ENCODE data around the gene TRAK1. TPM values are rescaled to one million over a fixed set of nuclear protein-coding genes. Genes with fewer than 3 reads are reported as not detected.

Gene TRAK1
- total and polyA plus RNA-seq, 2 of the 4 experiments (the other 2 are of a cell fraction) = 25.6 to 28.1 TPM

- dilution Hi-C loops (cut with HindIII; ENCODE audit: low sequenced_read_pairs, unreplicated experiment) = no loop called here
- Histone ChIP-seq H2BK120ac (ENCODE audit: low read depth, low read length) (no peak overlapping the region), H3K27ac (ENCODE audit: insufficient read depth, low read length) (no peak overlapping the region), H4K5ac (ENCODE audit: low read depth, low read length) (no peak overlapping the region), H3K4me2 (ENCODE audit: low read depth, low read length) (no peak overlapping the region), H3K79me1 (ENCODE audit: low read depth in 1 of 2, low read length in 2 of 2) (peaks cover 13 to 26% of the 10 kb centered on the region in 2 experiments), H2BK5ac (ENCODE audit: low read depth, low read length, poor library complexity, severe bottlenecking) (no peak overlapping the region), H4K91ac (ENCODE audit: insufficient read depth, low read depth, low read length) (no peak overlapping the region), H3K9me3 (ENCODE audit: control insufficient read depth, insufficient read depth, low read length) (no peaks in the 10 kb centered on the region), H2BK20ac (ENCODE audit: low read depth, low read length) (no peak overlapping the region), H3K14ac (replicated peaks; ENCODE audit: low read depth, low read length) (no peak overlapping the region), H3K9ac (ENCODE audit: low read depth, low read length) (no peak overlapping the region), H4K20me1 (ENCODE audit: insufficient read depth, low read length) (peaks cover 18% of the 10 kb centered on the region; the same call in 1 of the 2 replicates), H2AK5ac (ENCODE audit: low read depth, low read length) (no peak overlapping the region), H3K4ac (ENCODE audit: low read depth, low read length) (no peak overlapping the region), H3K27me3 (ENCODE audit: control insufficient read depth, insufficient read depth, low read length) (no peaks in the 10 kb centered on the region), H2AK9ac (replicated peaks; ENCODE audit: low read depth, low read length, poor library complexity) (no peak overlapping the region), H3K56ac (ENCODE audit: extremely low read depth, insufficient read depth, low read length) (no peak overlapping the region), H3K23ac (ENCODE audit: low read depth, low read length) (no peak overlapping the region), H2AFZ (replicated peaks; ENCODE audit: low read length, poor library complexity) (no peak overlapping the region), H3K4me3 (ENCODE audit: insufficient read depth, low read depth, low read length) (no peak overlapping the region), H3K9me1 (ENCODE audit: insufficient read depth, low read length) (no peaks in the 10 kb centered on the region; the same call in 1 of the 2 replicates), H3K36me3 (ENCODE audit: control insufficient read depth, insufficient read depth, low read length) (no peaks in the 10 kb centered on the region), H2BK15ac (ENCODE audit: low read depth, low read length) (no peak overlapping the region), H3K18ac (ENCODE audit: low read depth, low read length) (no peak overlapping the region), H3K4me1 (ENCODE audit: control insufficient read depth, insufficient read depth, low read length) (no peaks in the 10 kb centered on the region), H4K8ac (ENCODE audit: low read depth in 2 of 2, low read length in 2 of 2) (no peak overlapping the region)
- no peak for DNase-seq
- ATAC-seq (ENCODE audit: low read depth) = no peak
- CTCF ChIA-PET = no interaction called here
- TF ChIP-seq RFX5 (IDR thresholded peaks at IDR 0.05; ENCODE audit: low read depth, low read length) = no peak
- TF ChIP-seq MAFK (IDR thresholded peaks at IDR 0.05; ENCODE audit: low read depth, low read length) = no peak
- no peak for TF ChIP-seq CTCF (conservative IDR thresholded peaks at IDR 0.05; ENCODE audit: low read depth, low read length)
- TF ChIP-seq MXI1 (IDR thresholded peaks at IDR 0.05; ENCODE audit: borderline replicate concordance, low read depth, low read length) = no peak
- no peak for TF ChIP-seq POLR2A (IDR thresholded peaks at IDR 0.05; ENCODE audit: low read depth, low read length)
- no peak for TF ChIP-seq MAZ (IDR thresholded peaks at IDR 0.05; ENCODE audit: borderline replicate concordance, low read depth, low read length)
- TF ChIP-seq RCOR1 (IDR thresholded peaks at IDR 0.05; ENCODE audit: insufficient replicate concordance, low read length) = no peak
- no peak for TF ChIP-seq SMC3 (IDR thresholded peaks at IDR 0.05; ENCODE audit: low read depth, low read length)
- no peak for TF ChIP-seq ELK1 (IDR thresholded peaks at IDR 0.05; ENCODE audit: borderline replicate concordance, low read depth, low read length)
- no peak for TF ChIP-seq RAD21 (IDR thresholded peaks at IDR 0.05; ENCODE audit: low read length)
- no peak for TF ChIP-seq CHD1 (IDR thresholded peaks at IDR 0.05; ENCODE audit: low read depth, low read length)
- TF ChIP-seq USF2 (IDR thresholded peaks at IDR 0.05; ENCODE audit: low read depth, low read length) = no peak
- no peak for TF ChIP-seq BHLHE40 (IDR thresholded peaks at IDR 0.05; ENCODE audit: low read depth, low read length)
- intact Hi-C loops (cut with micrococcal nuclease) = no loop called here
- BruUV-seq (replicated peaks) = no TSS peak
- POLR2A ChIA-PET (ENCODE audit: unreplicated experiment) = no interaction called here
- 91% methylated on average over 4 of the region's 8 CpGs; no CpG with 5 or more reads in 1 of the 2 experiments for WGBS, 2 experiments (ENCODE audit: extremely low coverage in 2 of 2, insufficient read length in 1 of 2)
- in situ Hi-C loops (cut with MboI; ENCODE audit: low sequenced_read_pairs) = no loop called here
Measured at GRCh38 chr3:42149532-42149931, 58.4 kb downstream of the TRAK1 start.
